SK-N-SH treated with all-trans-retinoic acid at 6 μM for 48 hours (cell line): ENCODE measurements around the gene SH3PXD2A.

Experiments
- ATAC-seq: fragments of 200-7000 bp; cut with Tn5 transposase; 3 replicates; pipeline ENCODE4 v1.9.1; 2020; ENCODE audit warnings: mild to moderate bottlenecking, moderate library complexity
- ARNTL ChIP-seq: fragments of 450-650 bp; formaldehyde crosslinking; IDR thresholded peaks from 2 replicates; pipeline ENCODE4 v1.5.0; 2020; ENCODE audit warnings: low read depth, mild to moderate bottlenecking, moderate library complexity, borderline replicate concordance
- CREB5 ChIP-seq: fragments of 250-450 bp; sonication (Bioruptor Pico); IDR thresholded peaks from 2 replicates; pipeline ENCODE4 v1.5.1; 2020; ENCODE audit warnings: low read depth, mild to moderate bottlenecking, moderate library complexity
- CSDC2 ChIP-seq: fragments of 250-450 bp; sonication (Bioruptor Pico); IDR thresholded peaks from 2 replicates; pipeline ENCODE4 v1.5.0; 2020; ENCODE audit warnings: mild to moderate bottlenecking, moderate library complexity
- CSRNP3 ChIP-seq: fragments of 250-450 bp; sonication (Bioruptor Pico); IDR thresholded peaks from 2 replicates; pipeline ENCODE4 v1.5.1; 2021; ENCODE audit warnings: mild to moderate bottlenecking, moderate library complexity
- ESRRG ChIP-seq: fragments of 250-450 bp; sonication (Bioruptor Pico); IDR thresholded peaks from 2 replicates; pipeline ENCODE4 v1.6.1; 2021; ENCODE audit warnings: mild to moderate bottlenecking
- ISL1 ChIP-seq: fragments of 250-450 bp; sonication (Bioruptor Pico); IDR thresholded peaks from 2 replicates; pipeline ENCODE4 v2.1.2; 2022; ENCODE audit warnings: mild to moderate bottlenecking, moderate library complexity
- OSR1 ChIP-seq: fragments of 250-450 bp; sonication (Bioruptor Pico); IDR thresholded peaks from 2 replicates; pipeline ENCODE4 v1.8.0; 2022; ENCODE audit warnings: moderate library complexity, mild to moderate bottlenecking, inconsistent platforms
- PATZ1 ChIP-seq: fragments of 250-450 bp; sonication (Bioruptor Pico); IDR thresholded peaks from 2 replicates; pipeline ENCODE4 v1.8.0; 2020; ENCODE audit warnings: mild to moderate bottlenecking, moderate library complexity, borderline replicate concordance
- POU6F1 ChIP-seq: fragments of 250-450 bp; sonication (Bioruptor Pico); IDR thresholded peaks from 2 replicates; pipeline ENCODE4 v1.8.0; 2021; ENCODE audit warnings: low read depth, mild to moderate bottlenecking, moderate library complexity, borderline replicate concordance
- PPARA ChIP-seq: fragments of 250-450 bp; sonication (Bioruptor Pico); IDR thresholded peaks from 2 replicates; pipeline ENCODE4 v1.5.0; 2020; ENCODE audit warnings: mild to moderate bottlenecking, borderline replicate concordance
- RARB ChIP-seq: fragments of 250-450 bp; sonication (Bioruptor Pico); IDR thresholded peaks from 2 replicates; pipeline ENCODE4 v1.8.0; 2021; ENCODE audit warnings: mild to moderate bottlenecking, moderate library complexity
- TCF4 ChIP-seq: fragments of 250-450 bp; sonication (Bioruptor Pico); IDR thresholded peaks from 2 replicates; pipeline ENCODE4 v1.8.0; 2021; ENCODE audit warnings: mild to moderate bottlenecking, moderate library complexity, borderline replicate concordance
- TOX ChIP-seq: fragments of 250-450 bp; sonication (Bioruptor Pico); IDR thresholded peaks from 2 replicates; pipeline ENCODE4 v1.8.0; 2021; ENCODE audit warnings: mild to moderate bottlenecking, moderate library complexity, borderline replicate concordance
- TSHZ2 ChIP-seq: fragments of 250-450 bp; sonication (Bioruptor Pico); IDR thresholded peaks from 2 replicates; pipeline ENCODE4 v1.5.0; 2020; ENCODE audit warnings: mild to moderate bottlenecking, moderate library complexity
- ZC3H10 ChIP-seq: fragments of 250-450 bp; sonication (Bioruptor Pico); IDR thresholded peaks from 2 replicates; pipeline ENCODE4 v1.5.1; 2021; ENCODE audit warnings: mild to moderate bottlenecking, moderate library complexity
- ZFP30 ChIP-seq: fragments of 450-650 bp; formaldehyde crosslinking; IDR thresholded peaks from 2 replicates; pipeline ENCODE4 v1.5.0; 2022; ENCODE audit warnings: mild to moderate bottlenecking, moderate library complexity
- ZNF565 ChIP-seq: fragments of 450-650 bp; formaldehyde crosslinking; conservative IDR thresholded peaks from 2 replicates; pipeline ENCODE4 v1.5.0; 2020; ENCODE audit warnings: low read depth, mild to moderate bottlenecking, moderate library complexity
- ZNF70 ChIP-seq: fragments of 450-650 bp; formaldehyde crosslinking; IDR thresholded peaks from 2 replicates; pipeline ENCODE4 v1.5.0; 2020; ENCODE audit warnings: mild to moderate bottlenecking, moderate library complexity
- ZNF8 ChIP-seq: fragments of 450-650 bp; formaldehyde crosslinking; IDR thresholded peaks from 2 replicates; pipeline ENCODE4 v1.5.0; 2020; ENCODE audit warnings: mild to moderate bottlenecking, moderate library complexity

SH3PXD2A gene

GRCh38 chr10:103676851-103677417, 178.4 kb downstream of the SH3PXD2A start:
- TF ChIP-seq ZNF565 (CRISPR knock-in tag) (no peak), CSDC2 (CRISPR knock-in tag) (no peak), OSR1 (CRISPR knock-in tag) (no peak), RARB (CRISPR knock-in tag) (no peak), ZFP30 (CRISPR knock-in tag) (no peak), ISL1 (no peak), ZNF8 (CRISPR knock-in tag) (no peak), ZC3H10 (CRISPR knock-in tag) (no peak), TCF4 (no peak), PATZ1 (CRISPR knock-in tag) (no peak), POU6F1 (CRISPR knock-in tag) (no peak), CSRNP3 (CRISPR knock-in tag) (no peak), CREB5 (CRISPR knock-in tag) (no peak), PPARA (CRISPR knock-in tag) (no peak), TOX (no peak), ARNTL (no peak), TSHZ2 (no peak), ESRRG (CRISPR knock-in tag) (no peak)

GRCh38 chr10:103676058-103676785, 179.2 kb downstream of the SH3PXD2A start:
- no peak for ATAC-seq

More at GRCh38 chr10:103676851-103677417, 178.4 kb downstream of the SH3PXD2A start:
- peak; percentile 66 for ATAC-seq

More at GRCh38 chr10:103676058-103676785, 179.2 kb downstream of the SH3PXD2A start:
- TF ChIP-seq TCF4 (no peak), ESRRG (CRISPR knock-in tag) (no peak), ISL1 (no peak), TOX (no peak), ZNF8 (CRISPR knock-in tag) (no peak), RARB (CRISPR knock-in tag) (no peak), POU6F1 (CRISPR knock-in tag) (no peak), ZNF70 (CRISPR knock-in tag) (no peak), ZC3H10 (CRISPR knock-in tag) (no peak)
